Astrocyte (in vitro differentiated cells and primary cell): ENCODE results near the gene SLC39A9. TPM values are rescaled to one million over a fixed set of nuclear protein-coding genes. Genes with fewer than 3 reads are reported as not detected.

Experiments
- DNase-seq: peaks from one replicate; pipeline ENCODE4 v3.0.0-alpha.2; 2010; ENCODE audit warnings: low read depth
- FAIRE-seq: peaks from 2 replicates; lab custom pipeline; 2011; peaks lifted over from hg19 to GRCh38; lab: Jason Lieb, UNC
- H2AFZ ChIP-seq: 2 replicates; pipeline ENCODE4 v1.6.0; 2012; ENCODE audit warnings: low read depth, low read length, inconsistent platforms
- H3K27ac ChIP-seq: 2 replicates; pipeline ENCODE4 v1.5.1; 2011; ENCODE audit warnings: low read depth, low read length, inconsistent platforms
- H3K27me3 ChIP-seq: 2 replicates; pipeline ENCODE4 v1.6.0; 2011; ENCODE audit warnings: low read length, inconsistent platforms; ENCODE audit not compliant: insufficient read depth
- H3K36me3 ChIP-seq: 2 replicates; pipeline ENCODE4 v1.5.1; 2011; ENCODE audit warnings: low read length, inconsistent platforms; ENCODE audit not compliant: insufficient read depth
- H3K4me1 ChIP-seq: 2 replicates; pipeline ENCODE4 v1.5.1; 2011; ENCODE audit warnings: low read length, inconsistent platforms; ENCODE audit not compliant: insufficient read depth
- H3K4me2 ChIP-seq: 2 replicates; pipeline ENCODE4 v1.6.0; 2012; ENCODE audit warnings: low read length, inconsistent platforms
- H3K4me3 ChIP-seq: 2 replicates; pipeline ENCODE4 v1.5.1; 2011; ENCODE audit warnings: low read depth, mild to moderate bottlenecking, low read length, inconsistent platforms; ENCODE audit not compliant: insufficient read depth
- H3K79me2 ChIP-seq: 2 replicates; pipeline ENCODE4 v1.6.0; 2012; ENCODE audit warnings: mild to moderate bottlenecking, low read length, inconsistent platforms; ENCODE audit not compliant: insufficient read depth
- H3K9ac ChIP-seq: 2 replicates; pipeline ENCODE4 v1.6.0; 2012; ENCODE audit warnings: mild to moderate bottlenecking, low read length, inconsistent platforms
- H3K9me3 ChIP-seq: 2 replicates; pipeline ENCODE4 v1.5.1; 2012; ENCODE audit warnings: low read depth, mild to moderate bottlenecking, low read length, inconsistent platforms; ENCODE audit not compliant: insufficient read depth
- H4K20me1 ChIP-seq: 2 replicates; pipeline ENCODE4 v1.6.0; 2012; ENCODE audit warnings: low read length, inconsistent platforms; ENCODE audit not compliant: insufficient read depth
- H3K27ac Mint-ChIP-seq: one replicate; pipeline ENCODE4 v1.8.0; 2021; ENCODE audit warnings: mild to moderate bottlenecking, mixed read lengths; ENCODE audit not compliant: unreplicated experiment
- H3K27me3 Mint-ChIP-seq: one replicate; pipeline ENCODE4 v1.8.0; 2021; ENCODE audit warnings: low read depth, mixed read lengths; ENCODE audit not compliant: unreplicated experiment
- H3K36me3 Mint-ChIP-seq: one replicate; pipeline ENCODE4 v1.8.0; 2021; ENCODE audit warnings: low read depth, mixed read lengths; ENCODE audit not compliant: unreplicated experiment
- H3K4me1 Mint-ChIP-seq: one replicate; pipeline ENCODE4 v1.8.0; 2021; ENCODE audit warnings: low read depth, mixed read lengths; ENCODE audit not compliant: unreplicated experiment
- H3K4me3 Mint-ChIP-seq: one replicate; pipeline ENCODE4 v1.8.0; 2021; ENCODE audit warnings: mild to moderate bottlenecking, moderate library complexity, mixed read lengths; ENCODE audit not compliant: unreplicated experiment
- H3K9me3 Mint-ChIP-seq: one replicate; pipeline ENCODE4 v1.8.0; 2021; ENCODE audit warnings: mild to moderate bottlenecking, mixed read lengths; ENCODE audit not compliant: unreplicated experiment
- CTCF ChIP-seq: IDR thresholded peaks from 2 replicates; pipeline ENCODE4 v1.5.1; 2011; ENCODE audit warnings: low read depth, mild to moderate bottlenecking, inconsistent platforms, low read length, moderate library complexity; ENCODE audit not compliant: insufficient read depth
- EZH2 ChIP-seq: IDR thresholded peaks from 2 replicates; pipeline ENCODE4 v1.6.1; 2012; ENCODE audit warnings: mild to moderate bottlenecking, low read length, inconsistent platforms; ENCODE audit not compliant: insufficient read depth
- total RNA-seq: library from RNA; stranded (reverse); gene quantifications from 2 replicates; pipeline ENCODE4 v1.2.1, GENCODE V29; 2021

Gene SLC39A9
- total RNA-seq, 1 donor from 2014 or later: 69.5 TPM

GRCh38 chr14:69468949-69469348 lies 70.5 kb downstream of the SLC39A9 start:
- H3K27me3 Mint-ChIP-seq: peaks cover 10% of the 10 kb centered on the region
- Histone ChIP-seq H3K79me2 (no peaks in the 10 kb centered on the region), H3K4me2 (no peak overlapping the region), H3K4me1 (peaks cover 11% of the 10 kb centered on the region), H3K4me3 (no peak overlapping the region), H3K36me3 (no peaks in the 10 kb centered on the region), H3K27me3 (peaks cover 6% of the 10 kb centered on the region), H3K9ac (no peak overlapping the region), H2AFZ (no peak overlapping the region), H3K9me3 (no peaks in the 10 kb centered on the region), H3K27ac (no peak overlapping the region), H4K20me1 (peaks cover 4% of the 10 kb centered on the region)
- no peak overlapping the region for H3K27ac Mint-ChIP-seq
- H3K9me3 Mint-ChIP-seq: no peaks in the 10 kb centered on the region
- H3K4me1 Mint-ChIP-seq: peaks cover 5% of the 10 kb centered on the region
- no peak overlapping the region for H3K4me3 Mint-ChIP-seq
- DNase-seq (no peak), FAIRE-seq (no peak)
- H3K36me3 Mint-ChIP-seq: peaks cover 2% of the 10 kb centered on the region
- no peak for TF ChIP-seq CTCF
- TF ChIP-seq EZH2: no peak

GRCh38 chr14:69471436-69471835 lies 72.9 kb downstream of the SLC39A9 start:
- TF ChIP-seq CTCF: no peak
- no peak for TF ChIP-seq EZH2
- Mint-ChIP-seq H3K9me3 (no peaks in the 10 kb centered on the region), H3K4me3 (no peak overlapping the region), H3K27ac (no peak overlapping the region), H3K27me3 (peaks cover 18% of the 10 kb centered on the region), H3K4me1 (no peaks in the 10 kb centered on the region), H3K36me3 (peaks cover 2% of the 10 kb centered on the region)
- H3K4me1 ChIP-seq: no peaks in the 10 kb centered on the region
- H3K4me3 ChIP-seq: no peak overlapping the region
- no peak for DNase-seq
- H2AFZ ChIP-seq: no peak overlapping the region
- H3K27ac ChIP-seq: no peak overlapping the region
- no peak for FAIRE-seq
- H4K20me1 ChIP-seq: no peaks in the 10 kb centered on the region
- H3K79me2 ChIP-seq: no peaks in the 10 kb centered on the region
- no peaks in the 10 kb centered on the region for H3K36me3 ChIP-seq
- H3K4me2 ChIP-seq: no peak overlapping the region
- H3K9ac ChIP-seq: no peak overlapping the region
- H3K27me3 ChIP-seq: peaks cover 9% of the 10 kb centered on the region
- no peaks in the 10 kb centered on the region for H3K9me3 ChIP-seq

- peaks cover 2% of the 10 kb centered on the region for H3K36me3 Mint-ChIP-seq
- peaks cover under 1% of the 10 kb centered on the region for H3K9me3 Mint-ChIP-seq
- H3K79me2 ChIP-seq: no peaks in the 10 kb centered on the region
- no peak overlapping the region for H3K4me3 ChIP-seq
- H2AFZ ChIP-seq: no peak overlapping the region
- H3K4me3 Mint-ChIP-seq: no peak overlapping the region
- FAIRE-seq (no peak), DNase-seq (no peak)
- no peaks in the 10 kb centered on the region for H4K20me1 ChIP-seq
- no peak overlapping the region for H3K9ac ChIP-seq
- H3K27me3 Mint-ChIP-seq: peaks cover 18% of the 10 kb centered on the region
- H3K4me2 ChIP-seq: no peak overlapping the region
- H3K27me3 ChIP-seq: peaks cover 9% of the 10 kb centered on the region
- TF ChIP-seq CTCF (no peak), EZH2 (no peak)
- no peaks in the 10 kb centered on the region for H3K36me3 ChIP-seq
- H3K9me3 ChIP-seq: no peaks in the 10 kb centered on the region
- H3K4me1 Mint-ChIP-seq: no peaks in the 10 kb centered on the region
- H3K27ac ChIP-seq: no peak overlapping the region
- H3K4me1 ChIP-seq: no peaks in the 10 kb centered on the region
- H3K27ac Mint-ChIP-seq: no peak overlapping the region
Measured at GRCh38 chr14:69471916-69472315, 73.4 kb downstream of the SLC39A9 start.
